Measurements from ENCODE around the gene BMPR1A.

- TF ChIP-seq CTCF (IDR thresholded peaks at IDR 0.05) (no peak), POLR2AphosphoS5 (IDR thresholded peaks at IDR 0.05) (no peak)
Observed at GRCh38 chr10:86765548-86765947, 9.1 kb downstream of the BMPR1A start.
